GM21786 (cell line): ENCODE data around the gene ATP1B1.
A peak's percentile ranks its signal among the peaks of the same experiment; 100 is the strongest.

Source experiments
- ATAC-seq: cut with Tn5 transposase; IDR thresholded peaks from one replicate; pipeline ENCODE4 v1.9.1; 2021; ENCODE audit not compliant: unreplicated experiment

The ATP1B1 gene

GRCh38 chr1:169094897-169095569 lies 11.5 kb upstream of the ATP1B1 start:
- no peak for ATAC-seq

GRCh38 chr1:169098380-169098779 lies 8.1 kb upstream of the ATP1B1 start:
- no peak for ATAC-seq

GRCh38 chr1:169099561-169099960 lies 6.9 kb upstream of the ATP1B1 start:
- no peak for ATAC-seq

- no peak for ATAC-seq
Measured at GRCh38 chr1:169100208-169100607, 6.3 kb upstream of the ATP1B1 start.

GRCh38 chr1:169100651-169101088 lies 5.8 kb upstream of the ATP1B1 start:
- no peak for ATAC-seq

- ATAC-seq = no peak
Measured at GRCh38 chr1:169102567-169102966, 3.9 kb upstream of the ATP1B1 start.

GRCh38 chr1:169103002-169103401 lies 3.5 kb upstream of the ATP1B1 start:
- ATAC-seq = no peak

- ATAC-seq = no peak
Measured at GRCh38 chr1:169103480-169103893, 3.0 kb upstream of the ATP1B1 start.

- no peak for ATAC-seq
Measured at GRCh38 chr1:169105087-169105433, 1.4 kb upstream of the ATP1B1 start.

- ATAC-seq = peak; percentile 36
Measured at GRCh38 chr1:169105434-169106094, 926 bp upstream of the ATP1B1 start.

GRCh38 chr1:169106921-169107602 lies 572 bp downstream of the ATP1B1 start:
- ATAC-seq = no peak

GRCh38 chr1:169107603-169108208 lies 1.2 kb downstream of the ATP1B1 start:
- ATAC-seq = no peak

GRCh38 chr1:169108223-169108622 lies 1.7 kb downstream of the ATP1B1 start:
- no peak for ATAC-seq

- peak; percentile 14 for ATAC-seq
Measured at GRCh38 chr1:169108863-169109560, 2.5 kb downstream of the ATP1B1 start.

GRCh38 chr1:169109561-169110134 lies 3.2 kb downstream of the ATP1B1 start:
- ATAC-seq = no peak

GRCh38 chr1:169110236-169110635 lies 3.7 kb downstream of the ATP1B1 start:
- no peak for ATAC-seq

- ATAC-seq = no peak
Measured at GRCh38 chr1:169110689-169111447, 4.4 kb downstream of the ATP1B1 start.

GRCh38 chr1:169111472-169111871 lies 5.0 kb downstream of the ATP1B1 start:
- ATAC-seq = no peak

- ATAC-seq = no peak
Measured at GRCh38 chr1:169112241-169112640, 5.8 kb downstream of the ATP1B1 start.

- no peak for ATAC-seq
Measured at GRCh38 chr1:169113613-169114119, 7.2 kb downstream of the ATP1B1 start.
